ENCODE data around the gene ENTREP1. TPM values are rescaled to one million over a fixed set of nuclear protein-coding genes. Genes with fewer than 3 reads are reported as not detected.

The ENTREP1 gene
- total RNA-seq, 1 experiment from 2014 or later = 21.3 TPM

- H3K27ac Mint-ChIP-seq = peak overlapping the region in 2 of 3 experiments; percentile 30 to 76; a peak in 2 of 7 replicates
- Histone ChIP-seq H3K79me2 (ENCODE audit: insufficient read depth, low read length) (no peaks in the 10 kb centered on the region), H3K23me2 (ENCODE audit: insufficient read length, low read depth, low read length, poor library complexity, severe bottlenecking) (no peaks in the 10 kb centered on the region), H4K91ac (ENCODE audit: insufficient read length, low read depth, low read length) (no peak overlapping the region), H2BK5ac (ENCODE audit: insufficient read length, low read length) (no peak overlapping the region), H2BK12ac (ENCODE audit: insufficient read length, low read depth, low read length) (no peak overlapping the region), H3K79me1 (ENCODE audit: insufficient read depth, low read depth, low read length, poor library complexity, severe bottlenecking) (no peaks in the 10 kb centered on the region), H3K27me3 (ENCODE audit: insufficient read depth, low read length) (no peaks in the 10 kb centered on the region), H3K23ac (ENCODE audit: insufficient read length, low read depth, low read length) (no peak overlapping the region), H3K18ac (ENCODE audit: insufficient read length, low read depth, low read length) (no peak overlapping the region), H3K9me3 (ENCODE audit: control insufficient read depth, low read depth, low read length) (no peaks in the 10 kb centered on the region), H3K14ac (ENCODE audit: insufficient read depth, low read length) (0 out of 2 replicates have a peak overlapping the region, but pooled peaks have one; percentile 61), H4K20me1 (ENCODE audit: control insufficient read depth, insufficient read depth, insufficient read length) (no peaks in the 10 kb centered on the region), H3K56ac (ENCODE audit: insufficient read length, low read depth, low read length) (no peak overlapping the region), H3K4me2 (ENCODE audit: insufficient read depth, insufficient read length, low read length) (no peak overlapping the region), H3K4me1 (ENCODE audit: insufficient read depth, low read length) (no peaks in the 10 kb centered on the region), H3K9ac (ENCODE audit: extremely low read depth, insufficient read length, low read length) (no peak overlapping the region), H3K4ac (ENCODE audit: low read depth, low read length) (no peak overlapping the region), H3T11ph (ENCODE audit: low read length) (no peak overlapping the region), H3K27ac (ENCODE audit: insufficient read length, low read depth, low read length) (no peak overlapping the region), H2BK20ac (ENCODE audit: low read depth, low read length, poor library complexity, severe bottlenecking) (no peak overlapping the region), H2AK5ac (ENCODE audit: insufficient read length, low read length) (no peak overlapping the region), H2BK15ac (ENCODE audit: low read depth, low read length) (no peak overlapping the region), H4K5ac (ENCODE audit: insufficient read length, low read depth, low read length) (no peak overlapping the region), H2BK120ac (ENCODE audit: low read depth, low read length, poor library complexity, severe bottlenecking) (no peak overlapping the region), H2AFZ (ENCODE audit: low read length) (no peak overlapping the region), H4K8ac (replicated peaks; ENCODE audit: insufficient read length, low read depth, low read length) (no peak overlapping the region)
- no peak overlapping the region for H3K4me3 Mint-ChIP-seq
- no peak for DNase-seq
- H3K9me3 Mint-ChIP-seq = peaks cover 0 to under 1% of the 10 kb centered on the region in 2 experiments; a peak in 1 of 5 replicates
- peaks cover 0 to under 1% (median under 1%) of the 10 kb centered on the region in 3 experiments; a peak in 2 of 7 replicates for H3K36me3 Mint-ChIP-seq (ENCODE audit: insufficient read depth in 1 of 3, low read depth in 3 of 3)
- no peaks in the 10 kb centered on the region for H3K27me3 Mint-ChIP-seq (ENCODE audit: low read depth)
- no CpG with 5 or more reads among the region's 1 CpG for whole genome bisulfite sequencing (ENCODE audit: extremely low coverage, insufficient read length, low lambda C conversion rate)
- peaks cover 0 to 8% of the 10 kb centered on the region in 2 experiments; a peak in 2 of 4 replicates for H3K4me1 Mint-ChIP-seq
- TF ChIP-seq CTCF (conservative IDR thresholded peaks at IDR 0.05) = no peak
These were observed 38.2 kb downstream of the ENTREP1 start for GRCh38 chr9:69363191-69363590.
